WI38 (cell line): ENCODE measurements around the gene DUSP22.
A peak's percentile ranks its signal among the peaks of the same experiment; 100 is the strongest.
"Not testable (repeated sequence)": the region's sequence is repeated elsewhere in the genome, so short reads cannot be mapped to it uniquely, and the experiment has no call there.

Experiments used
- H3K4me3 ChIP-seq: 2 replicates; pipeline ENCODE4 v1.5.1; 2011; ENCODE audit warnings: low read depth, mild to moderate bottlenecking, control low read depth, low read length
- TF ChIP-seq, protein P1 (sequence below): IDR thresholded peaks from 2 replicates; pipeline ENCODE4 v1.5.1; 2012; ENCODE audit warnings: low read depth, mild to moderate bottlenecking, control low read depth, low read length

DUSP22 gene, protein sequence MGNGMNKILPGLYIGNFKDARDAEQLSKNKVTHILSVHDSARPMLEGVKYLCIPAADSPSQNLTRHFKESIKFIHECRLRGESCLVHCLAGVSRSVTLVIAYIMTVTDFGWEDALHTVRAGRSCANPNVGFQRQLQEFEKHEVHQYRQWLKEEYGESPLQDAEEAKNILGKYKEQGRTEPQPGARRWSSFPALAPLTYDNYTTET

DNA sequence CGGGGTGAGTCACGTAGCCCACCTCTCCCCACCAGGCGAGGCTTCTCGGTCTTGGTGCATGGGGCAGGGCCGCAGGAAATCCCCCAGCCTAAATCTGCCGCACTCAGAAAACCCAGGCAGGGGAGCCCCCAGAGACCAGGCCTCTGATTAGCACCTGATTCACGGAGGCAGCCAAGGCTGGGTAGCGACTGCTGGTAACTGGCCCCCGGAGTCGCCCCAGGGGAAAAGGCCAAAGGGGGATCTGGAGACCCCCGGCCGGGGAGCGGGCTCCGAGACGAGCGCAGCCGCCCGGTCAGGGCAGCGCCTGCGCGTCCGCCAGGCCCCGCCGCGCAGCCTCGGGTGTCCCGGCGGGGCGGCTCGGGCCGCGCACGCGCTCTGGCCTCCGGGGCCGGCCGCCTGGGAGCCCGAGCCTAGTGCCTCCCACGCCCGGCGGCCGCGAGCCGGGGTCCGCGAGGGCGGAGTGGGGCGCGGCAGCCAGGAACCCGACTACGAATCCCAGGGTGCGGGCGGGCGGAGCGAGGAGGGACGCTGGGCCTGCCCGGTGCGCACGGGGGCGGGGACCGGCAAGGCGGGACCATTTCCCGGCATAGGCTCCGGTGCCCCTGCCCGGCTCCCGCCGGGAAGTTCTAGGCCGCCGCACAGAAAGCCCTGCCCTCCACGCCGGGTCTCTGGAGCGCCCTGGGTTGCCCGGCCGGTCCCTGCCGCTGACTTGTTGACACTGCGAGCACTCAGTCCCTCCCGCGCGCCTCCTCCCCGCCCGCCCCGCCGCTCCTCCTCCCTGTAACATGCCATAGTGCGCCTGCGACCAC, at the start of gene DUSP22:
DUSP22 (plus strand) TSS at position 791 of the 809 bp plus-strand sequence. CDS start 53 bp downstream, outside the sequence.
- H3K4me3 ChIP-seq: peak within 1 kb of the TSS; percentile 73

DNA sequence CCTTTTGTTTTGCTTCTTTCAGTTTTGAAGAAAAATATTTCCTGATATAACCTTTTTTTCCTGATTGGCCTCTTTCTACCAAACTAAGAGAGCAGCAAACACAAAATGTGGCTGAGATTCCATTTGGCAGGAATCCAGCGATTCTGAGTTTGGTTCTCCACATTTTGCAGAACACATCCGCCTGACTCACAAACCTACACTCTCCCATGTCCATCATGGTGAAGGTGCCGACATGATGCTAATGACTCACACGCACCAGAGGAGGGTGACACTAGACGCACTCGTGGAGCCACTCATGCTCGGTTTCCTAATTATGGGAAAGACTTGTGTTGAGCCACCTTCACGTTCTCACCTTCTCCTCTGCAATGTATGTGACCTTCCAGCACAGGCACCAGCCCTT, 45.9 kb upstream of the DUSP22 start:
- TF ChIP-seq, protein P1, sequence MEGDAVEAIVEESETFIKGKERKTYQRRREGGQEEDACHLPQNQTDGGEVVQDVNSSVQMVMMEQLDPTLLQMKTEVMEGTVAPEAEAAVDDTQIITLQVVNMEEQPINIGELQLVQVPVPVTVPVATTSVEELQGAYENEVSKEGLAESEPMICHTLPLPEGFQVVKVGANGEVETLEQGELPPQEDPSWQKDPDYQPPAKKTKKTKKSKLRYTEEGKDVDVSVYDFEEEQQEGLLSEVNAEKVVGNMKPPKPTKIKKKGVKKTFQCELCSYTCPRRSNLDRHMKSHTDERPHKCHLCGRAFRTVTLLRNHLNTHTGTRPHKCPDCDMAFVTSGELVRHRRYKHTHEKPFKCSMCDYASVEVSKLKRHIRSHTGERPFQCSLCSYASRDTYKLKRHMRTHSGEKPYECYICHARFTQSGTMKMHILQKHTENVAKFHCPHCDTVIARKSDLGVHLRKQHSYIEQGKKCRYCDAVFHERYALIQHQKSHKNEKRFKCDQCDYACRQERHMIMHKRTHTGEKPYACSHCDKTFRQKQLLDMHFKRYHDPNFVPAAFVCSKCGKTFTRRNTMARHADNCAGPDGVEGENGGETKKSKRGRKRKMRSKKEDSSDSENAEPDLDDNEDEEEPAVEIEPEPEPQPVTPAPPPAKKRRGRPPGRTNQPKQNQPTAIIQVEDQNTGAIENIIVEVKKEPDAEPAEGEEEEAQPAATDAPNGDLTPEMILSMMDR: no peak
- no peak overlapping the region for H3K4me3 ChIP-seq

More for the DNA sequence above, at the start of gene DUSP22:
- TF ChIP-seq, protein P1: no peak

DNA sequence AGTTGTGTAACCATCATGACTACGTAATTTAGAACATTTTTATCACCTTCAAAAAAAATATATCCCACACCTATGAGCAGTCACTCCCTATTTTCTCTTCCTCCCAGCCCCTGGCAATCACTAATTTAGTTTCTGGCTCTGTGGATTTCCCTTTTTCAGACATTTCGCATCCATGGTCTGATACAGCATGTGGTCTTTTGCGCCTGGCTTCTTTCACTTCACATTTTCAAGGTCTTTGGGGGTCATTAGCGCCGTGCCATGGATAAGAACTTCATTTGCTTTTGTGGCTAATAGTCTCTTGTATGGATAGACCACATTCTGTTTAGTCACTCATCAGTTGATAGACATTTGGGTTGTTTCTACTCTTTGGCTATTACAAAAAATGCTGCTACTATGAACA, 44.9 kb upstream of the DUSP22 start:
- no peak overlapping the region for H3K4me3 ChIP-seq
- TF ChIP-seq, protein P1: no peak

DNA sequence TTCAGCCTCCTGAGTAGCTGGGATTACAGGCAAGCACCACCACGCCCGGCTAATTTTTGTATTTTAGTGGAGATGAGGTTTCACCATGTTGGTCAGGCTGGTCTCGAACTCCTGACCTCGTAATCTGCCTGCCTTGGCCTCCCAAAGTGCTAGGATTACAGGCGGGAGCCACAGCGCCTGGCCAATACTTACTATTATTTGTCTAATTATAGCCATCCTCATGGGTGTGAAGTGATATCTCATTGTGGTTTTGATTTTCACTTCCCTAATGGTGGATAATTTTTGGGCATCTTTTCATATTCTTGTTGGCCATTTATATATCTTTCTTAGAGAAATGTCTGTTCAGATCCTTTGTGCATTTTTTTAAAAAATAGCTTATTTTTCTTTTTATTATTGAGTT, 44.2 kb upstream of the DUSP22 start:
- H3K4me3 ChIP-seq: not testable (repeated sequence)

DNA sequence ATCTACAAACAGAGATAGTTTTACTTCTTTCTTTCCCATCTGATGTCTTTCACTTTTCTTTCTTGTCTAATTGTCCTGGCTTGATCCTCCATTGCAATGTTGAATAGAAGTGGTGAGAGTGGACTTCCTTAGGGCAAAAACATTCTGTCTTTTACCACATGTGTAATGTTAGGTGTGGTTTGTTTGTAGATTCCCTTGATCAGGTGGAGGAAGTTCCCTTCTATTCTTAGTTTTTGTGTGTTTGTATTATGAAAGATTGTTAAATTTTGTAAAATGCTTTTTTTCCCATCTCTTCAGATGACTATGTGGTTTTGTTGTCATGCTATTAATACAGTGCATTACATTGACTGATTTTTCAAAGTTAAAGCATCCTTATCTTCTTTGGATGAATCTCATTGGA, 41.6 kb upstream of the DUSP22 start:
- TF ChIP-seq, protein P1: no peak
- no peak overlapping the region for H3K4me3 ChIP-seq

DNA sequence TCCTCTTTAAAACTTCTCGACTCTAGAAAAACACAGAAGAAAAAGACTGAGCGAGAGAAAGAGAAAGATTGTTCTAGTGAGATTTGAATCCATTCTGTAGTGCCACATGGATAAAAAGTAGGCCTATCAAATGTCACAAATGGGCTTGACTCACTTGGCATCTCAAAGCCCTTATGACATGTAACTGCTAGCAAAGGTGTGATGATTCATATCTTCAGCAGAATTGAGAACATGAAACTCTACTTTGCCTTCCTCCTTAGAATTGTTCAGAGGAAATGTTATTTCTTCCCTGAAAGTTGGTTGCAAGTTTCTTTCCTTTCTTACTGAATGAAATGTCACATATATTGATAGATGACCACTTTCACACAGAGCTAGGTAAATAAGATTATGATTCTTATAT, 40.4 kb upstream of the DUSP22 start:
- TF ChIP-seq, protein P1: no peak
- H3K4me3 ChIP-seq: no peak overlapping the region

DNA sequence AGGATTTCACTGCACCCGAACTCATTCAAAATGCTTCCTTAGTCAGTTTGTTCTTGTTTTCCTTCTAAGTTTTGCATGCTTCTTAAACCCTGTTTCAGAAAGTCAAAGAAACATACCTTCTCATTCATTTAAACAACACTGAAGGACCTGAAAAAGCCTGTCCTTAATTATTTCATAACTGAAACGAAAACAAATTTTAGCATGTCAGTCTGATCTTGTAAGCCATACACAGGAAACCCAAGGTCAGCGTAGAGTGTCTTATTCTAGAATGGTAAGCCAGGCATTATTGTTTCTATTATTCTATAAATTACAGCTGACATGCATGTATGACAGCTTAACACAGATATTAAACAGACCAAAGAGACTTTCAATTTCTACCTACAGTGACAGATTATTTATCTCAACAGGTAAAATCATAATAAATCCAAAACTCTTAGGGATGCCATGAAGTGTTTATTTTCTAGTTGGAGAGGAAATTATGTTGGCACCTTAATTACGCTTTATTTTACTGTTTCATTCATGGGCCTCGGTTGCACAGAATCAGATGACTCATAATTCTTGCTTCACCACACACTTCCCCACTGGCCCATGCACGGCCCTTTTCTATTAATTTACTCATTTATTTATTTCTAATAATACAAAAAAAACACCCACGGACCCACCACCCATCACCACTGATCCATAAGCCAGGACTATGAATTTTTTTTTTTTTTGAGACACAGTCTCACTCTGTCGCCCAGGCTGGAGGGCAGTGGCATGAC, 39.3 kb upstream of the DUSP22 start:
- TF ChIP-seq, protein P1: no peak
- H3K4me3 ChIP-seq: no peak overlapping the region
